Gastrocnemius medialis (tissue), 4 donors: ENCODE data around the gene FOXG1. TPM values are rescaled to one million over a fixed set of nuclear protein-coding genes. Genes with fewer than 3 reads are reported as not detected.

ENCODE experiments used
- ATAC-seq, 2 donors: fragments of 150-250 bp; one replicate each; pipeline ENCODE4 v1.9.1; 2016
- DNase-seq, 2 donors: peaks; one replicate each; pipeline ENCODE4 v3.0.0-alpha.2; 2019
- H3K27ac ChIP-seq, 4 donors: fragments of 200-600 bp; sonication (generic); 1 replicate in 1 of 4; 2 replicates in 3 of 4; pipeline ENCODE4 v1.5.1; 2016 to 2018; ENCODE audit warnings: mild to moderate bottlenecking in 2 of 4, moderate library complexity in 1 of 4
- H3K27me3 ChIP-seq, 3 donors: fragments of 200-600 bp; sonication (generic) in 2 of 3; 1 replicate in 1 of 3; 2 replicates in 2 of 3; pipeline versions ENCODE4 v1.5.1 to v1.6.0; 2016 to 2019; ENCODE audit warnings: mild to moderate bottlenecking in 1 of 3, moderate library complexity in 1 of 3
- H3K36me3 ChIP-seq, 2 donors: fragments of 200-600 bp; sonication (generic) in 1 of 2; one replicate each; pipeline ENCODE4 v1.5.1; 2017 to 2018
- H3K4me1 ChIP-seq, 2 donors: fragments of 200-600 bp; sonication (generic) in 1 of 2; one replicate each; pipeline ENCODE4 v1.5.1; 2016 to 2017; ENCODE audit warnings: mild to moderate bottlenecking in 2 of 2
- H3K4me3 ChIP-seq, 4 donors: fragments of 200-600 bp; sonication (generic) in 3 of 4; 1 replicate in 1 of 4; 2 replicates in 3 of 4; pipeline ENCODE4 v1.5.1; 2016 to 2019; ENCODE audit warnings: mild to moderate bottlenecking in 2 of 4
- H3K9me3 ChIP-seq, 3 donors: fragments of 200-600 bp; sonication (generic) in 2 of 3; 1 replicate in 1 of 3; 2 replicates in 2 of 3; pipeline ENCODE4 v1.5.1; 2016 to 2019
- CTCF ChIP-seq, 5 experiments: fragments of 450-650 bp in 3 of 5; fragments of 200-600 bp in 2 of 5; sonication (generic) in 2 of 5; IDR thresholded peaks in 4 of 5; conservative IDR thresholded peaks in 1 of 5; 1 replicate in 4 of 5; 2 replicates in 1 of 5; pipeline ENCODE4 v1.5.1; 2016 to 2019; ENCODE audit warnings: antibody characterized with exemption in 5 of 5, mild to moderate bottlenecking in 3 of 5, moderate library complexity in 3 of 5
- POLR2A ChIP-seq, 2 donors: fragments of 450-650 bp; IDR thresholded peaks; one replicate each; pipeline ENCODE4 v1.6.1; 2017; ENCODE audit warnings: antibody characterized with exemption in 2 of 2, mild to moderate bottlenecking in 2 of 2, moderate library complexity in 2 of 2
- in situ Hi-C, 4 donors: fragments of 200-750 bp; cut with MboI; loops; one replicate each; pipeline versions ENCODE4 v1.15.0 to v1.8.0; 2017; ENCODE audit warnings: low sequenced_read_pairs in 4 of 4
- intact Hi-C: fragments of 100-400 bp; cut with DNase I; formaldehyde crosslinking; loops from one replicate; pipeline ENCODE4 v1.15.1; 2023; ENCODE audit warnings: low total_unique reads
- total RNA-seq, 4 donors: library from RNA; depleted of rRNA; stranded (reverse); fragments of >200 nt; gene quantifications; one replicate each; pipeline versions ENCODE4 v1.1.0 to v1.2.3, GENCODE V29; 2016

Gene FOXG1
- total RNA-seq, 4 donors from 2014 or later, result not detected

DNA sequence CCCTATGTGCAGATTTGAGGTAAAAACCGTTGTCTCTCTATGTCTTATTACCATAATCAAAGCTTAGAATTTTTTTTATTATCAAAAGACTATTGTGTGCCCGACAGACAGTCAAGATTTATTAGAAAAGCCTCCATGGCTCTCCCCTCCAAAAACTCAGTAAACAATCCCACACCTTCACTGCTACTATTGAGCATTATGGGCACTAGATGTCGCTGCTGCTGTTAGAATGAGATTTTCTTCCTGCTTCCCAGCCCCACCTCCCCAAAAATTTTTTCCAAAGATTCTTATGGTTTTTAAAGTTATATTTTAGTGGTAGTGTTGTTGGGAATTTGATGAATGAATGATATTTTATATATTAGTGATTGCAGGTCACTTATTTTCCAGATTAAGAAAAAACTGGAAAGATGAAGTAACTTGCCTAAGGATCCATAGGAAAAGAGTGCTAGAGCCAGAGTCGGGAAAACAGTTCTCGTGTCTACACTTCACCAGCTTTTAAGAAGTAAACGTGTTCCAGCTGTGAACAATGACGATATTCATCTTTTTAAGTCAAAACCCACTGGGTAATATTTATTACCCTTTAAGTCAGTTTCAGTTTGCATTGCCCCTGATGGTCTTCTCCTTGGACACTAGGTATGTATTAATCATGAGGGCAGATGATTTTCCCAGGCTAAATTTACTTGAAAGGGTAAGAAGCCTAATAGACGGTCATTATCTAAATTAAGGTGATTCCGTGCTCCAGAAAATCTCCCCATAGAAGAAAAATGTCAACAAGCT lies 12.2 kb upstream of the FOXG1 start:
- no peak for DNase-seq
- no peak for ATAC-seq
- no peaks in the 10 kb centered on the region for H3K9me3 ChIP-seq
- H3K27me3 ChIP-seq, result peaks cover 50 to 59% (median 53%) of the 10 kb centered on the region in 3 donors
- no peak overlapping the region for H3K4me3 ChIP-seq
- no peaks in the 10 kb centered on the region for H3K4me1 ChIP-seq
- peak in 2 of 5 experiments; percentile 42 to 63 for TF ChIP-seq CTCF (IDR thresholded peaks at IDR 0.05 in 4 of 5, conservative IDR thresholded peaks at IDR 0.05 in 1 of 5)
- no peak for TF ChIP-seq POLR2A (IDR thresholded peaks at IDR 0.05)
- intact Hi-C loops (loop anchor here (5.0 kb wide), 1 partner anchor 1458 kb away; no protein-coding TSS in a partner anchor), in situ Hi-C loops (loop anchor here in 2 of 4 donors (25.0 kb wide), 2 partner anchors 783 to 1458 kb away; no protein-coding TSS in a partner anchor)
- H3K36me3 ChIP-seq, result no peaks in the 10 kb centered on the region
- H3K27ac ChIP-seq, result no peak overlapping the region

DNA sequence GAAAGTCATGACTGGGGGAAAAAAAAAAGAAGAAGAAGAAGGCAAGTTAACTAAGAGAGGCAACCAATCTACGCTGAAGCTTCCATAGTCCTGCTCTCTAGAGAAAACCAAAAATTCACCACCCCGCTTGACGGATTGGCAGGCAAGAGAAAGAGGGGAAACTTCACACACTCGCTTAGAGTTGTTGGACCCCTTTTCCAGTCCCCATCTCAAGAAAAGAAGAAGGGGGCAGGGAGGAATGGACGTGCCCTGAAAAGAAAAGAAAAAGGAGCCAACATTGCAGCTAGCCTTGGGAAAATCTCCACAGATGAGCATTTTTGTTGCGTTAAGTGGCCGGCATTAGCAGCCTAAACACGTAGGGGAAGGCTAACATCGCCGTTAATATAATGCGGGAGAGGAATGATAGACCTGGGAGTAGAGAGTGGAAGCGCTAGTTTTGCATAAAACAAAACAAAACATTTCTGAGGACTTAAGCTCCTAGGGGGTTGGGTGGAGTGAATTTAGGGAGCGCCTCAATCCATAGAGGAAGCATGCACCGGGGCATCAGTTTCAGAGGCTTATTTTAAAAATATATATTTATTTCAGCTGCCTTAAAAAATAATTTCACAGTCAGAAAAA lies 11.3 kb upstream of the FOXG1 start:
- TF ChIP-seq POLR2A (IDR thresholded peaks at IDR 0.05) (no peak), CTCF (IDR thresholded peaks at IDR 0.05 in 4 of 5, conservative IDR thresholded peaks at IDR 0.05 in 1 of 5) (no peak)
- in situ Hi-C loops, result loop anchor here in 2 of 4 donors (25.0 kb wide), 2 partner anchors 782 to 1457 kb away; no protein-coding TSS in a partner anchor
- intact Hi-C loops, result no loop called here

GRCh38 chr14:28755884-28756268 lies 10.7 kb upstream of the FOXG1 start:
- Histone ChIP-seq H3K4me3 (no peak overlapping the region), H3K27me3 (peaks cover 64 to 71% (median 65%) of the 10 kb centered on the region in 3 donors), H3K36me3 (no peaks in the 10 kb centered on the region), H3K9me3 (no peaks in the 10 kb centered on the region), H3K27ac (no peak overlapping the region), H3K4me1 (no peaks in the 10 kb centered on the region)
- DNase-seq (no peak), ATAC-seq (no peak)
- TF ChIP-seq POLR2A (IDR thresholded peaks at IDR 0.05) (no peak), CTCF (IDR thresholded peaks at IDR 0.05 in 4 of 5, conservative IDR thresholded peaks at IDR 0.05 in 1 of 5) (no peak)
- in situ Hi-C loops, result loop anchor here in 2 of 4 donors (25.0 kb wide), 2 partner anchors 781 to 1456 kb away; no protein-coding TSS in a partner anchor
- intact Hi-C loops, result no loop called here

More for the DNA sequence above, 11.3 kb upstream of the FOXG1 start:
- ATAC-seq (no peak), DNase-seq (no peak)
- Histone ChIP-seq H3K9me3 (no peaks in the 10 kb centered on the region), H3K4me1 (no peaks in the 10 kb centered on the region), H3K4me3 (no peak overlapping the region), H3K27ac (no peak overlapping the region), H3K36me3 (no peaks in the 10 kb centered on the region), H3K27me3 (peaks cover 59 to 68% (median 62%) of the 10 kb centered on the region in 3 donors)

DNA sequence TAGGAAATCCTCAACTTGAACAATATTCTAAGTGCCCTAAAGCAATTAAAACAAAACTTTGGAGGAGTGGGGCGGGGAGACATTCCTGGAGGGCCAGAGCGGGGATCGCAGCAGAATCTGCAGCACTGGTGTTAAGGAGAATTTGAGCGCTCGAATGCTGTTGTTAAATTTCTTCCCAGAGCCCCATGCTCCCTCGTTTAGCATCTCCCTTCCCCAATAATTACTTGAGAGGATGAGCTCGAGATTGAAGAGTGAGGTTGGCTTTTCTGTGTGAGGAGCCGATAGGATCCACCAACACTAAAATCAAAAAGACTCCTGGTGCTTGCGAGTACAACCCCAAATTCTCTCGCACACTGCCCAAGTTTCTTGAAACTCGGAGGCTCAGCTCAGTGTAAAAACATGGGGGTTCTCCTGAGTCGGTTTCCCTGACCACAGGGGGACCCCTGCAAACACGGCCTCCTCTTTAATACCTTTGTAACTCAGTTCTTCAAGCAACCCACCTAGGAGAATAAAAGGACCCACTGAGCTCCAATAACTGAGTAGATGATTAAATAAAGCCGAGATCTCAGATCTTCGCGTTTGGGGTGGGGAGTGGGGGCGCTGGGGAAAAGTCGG lies 10.2 kb upstream of the FOXG1 start:
- H3K4me1 ChIP-seq, result no peaks in the 10 kb centered on the region
- H3K27ac ChIP-seq, result no peak overlapping the region
- H3K4me3 ChIP-seq, result no peak overlapping the region
- H3K36me3 ChIP-seq, result no peaks in the 10 kb centered on the region
- intact Hi-C loops, result no loop called here
- ATAC-seq (no peak), DNase-seq (no peak)
- TF ChIP-seq CTCF (IDR thresholded peaks at IDR 0.05 in 4 of 5, conservative IDR thresholded peaks at IDR 0.05 in 1 of 5), result no peak
- no peak for TF ChIP-seq POLR2A (IDR thresholded peaks at IDR 0.05)
- H3K9me3 ChIP-seq, result no peaks in the 10 kb centered on the region
- H3K27me3 ChIP-seq, result peaks cover 69 to 76% (median 69%) of the 10 kb centered on the region in 3 donors
- in situ Hi-C loops, result loop anchor here in 2 of 4 donors (25.0 kb wide), 2 partner anchors 781 to 1456 kb away; no protein-coding TSS in a partner anchor
